Activated CD8-positive, alpha-beta T cell treated with anti-CD3 and anti-CD28 coated beads for 36 hours (primary cell): ENCODE data around the gene PTK7. TPM values are rescaled to one million over a fixed set of nuclear protein-coding genes. Genes with fewer than 3 reads are reported as not detected.

Experiments used
- ATAC-seq: fragments of 200-7000 bp; cut with Tn5 transposase; one replicate; pipeline ENCODE4 v1.10.0; 2021; ENCODE audit warnings: mild to moderate bottlenecking, moderate library complexity
- CTCF ChIA-PET: fragments of 350-600 bp; sonication (Branson Sonifier 250); formaldehyde crosslinking; loops from one replicate; lab custom pipeline; 2021; ENCODE audit warnings: antibody characterized with exemption; lab: Charles Lee
- POLR2A ChIA-PET: fragments of 350-600 bp; sonication (Branson Sonifier 250); formaldehyde crosslinking; loops from one replicate; lab custom pipeline; 2021; ENCODE audit warnings: antibody characterized with exemption; lab: Charles Lee
- DNase-seq: peaks from one replicate; pipeline ENCODE4 v3.0.0-alpha.2; 2020
- H3K27ac Mint-ChIP-seq: one replicate; pipeline ENCODE4 v1.8.0; 2021; ENCODE audit warnings: mild to moderate bottlenecking, mixed read lengths
- H3K27me3 Mint-ChIP-seq: one replicate; pipeline ENCODE4 v1.8.0; 2021; ENCODE audit warnings: mixed read lengths
- H3K36me3 Mint-ChIP-seq: one replicate; pipeline ENCODE4 v1.8.0; 2021; ENCODE audit warnings: low read depth, mixed read lengths
- H3K4me1 Mint-ChIP-seq: one replicate; pipeline ENCODE4 v1.8.0; 2021; ENCODE audit warnings: low read depth, mixed read lengths
- H3K4me3 Mint-ChIP-seq: one replicate; pipeline ENCODE4 v1.8.0; 2021; ENCODE audit warnings: mild to moderate bottlenecking, moderate library complexity, mixed read lengths
- H3K9me3 Mint-ChIP-seq: one replicate; pipeline ENCODE4 v1.8.0; 2021; ENCODE audit warnings: mixed read lengths
- CTCF ChIP-seq: fragments of 200-600 bp; IDR thresholded peaks from one replicate; pipeline ENCODE4 v1.8.0; 2022; ENCODE audit warnings: antibody characterized with exemption, mild to moderate bottlenecking
- intact Hi-C: fragments of 100-400 bp; cut with micrococcal nuclease; formaldehyde crosslinking; loops from one replicate; pipeline ENCODE4 v1.10.0; 2022
- total RNA-seq, 2 experiments: library from RNA; stranded (reverse); gene quantifications; one replicate each; pipeline ENCODE4 v1.2.3, GENCODE V29; 2021

The PTK7 gene
- total RNA-seq = 1 to 10 TPM; 3.8 to 4.1 TPM

- ChIA-PET POLR2A (interaction anchor here (0.6 to 1.6 kb wide), 5 partner anchors 17 to 381 kb away, joined by 3 to 8 read pairs (median 3); partner anchors contain the start of genes CUL7, KLC4 and MRPL2), CTCF (interaction anchor here (0.8 to 2.1 kb wide), 5 partner anchors 67 to 177 kb away, joined by 4 to 17 read pairs (median 6); partner anchors contain the start of gene DNPH1)
- peak; percentile 39 for DNase-seq
Measured at GRCh38 chr6:43075670-43076463, at the start of gene PTK7. Gene PTK7 (plus strand): TSS chr6:43076314. CDS start chr6:43076489, 175 bp downstream.

GRCh38 chr6:43026365-43026764, 49.7 kb upstream of the PTK7 start:
- no peak for TF ChIP-seq CTCF
- ATAC-seq (no peak), DNase-seq (no peak)
- intact Hi-C loops = no loop called here
- CTCF ChIA-PET = interaction anchor here (1.8 kb wide), 1 partner anchor 117 kb away, joined by 5 read pairs; no protein-coding TSS in a partner anchor
- Mint-ChIP-seq H3K27me3 (no peaks in the 10 kb centered on the region), H3K4me3 (no peak overlapping the region), H3K36me3 (peaks cover 46% of the 10 kb centered on the region), H3K4me1 (peaks cover 14% of the 10 kb centered on the region), H3K27ac (no peak overlapping the region), H3K9me3 (no peaks in the 10 kb centered on the region)
- POLR2A ChIA-PET = no interaction called here

More at GRCh38 chr6:43075670-43076463, at the start of gene PTK7:
- Mint-ChIP-seq H3K4me3 (peak within 1 kb of the TSS; percentile 61), H3K27me3 (peaks cover 10% of the 10 kb centered on the region), H3K27ac (no peak within 1 kb of the TSS), H3K36me3 (peaks cover 6% of the 10 kb centered on the region), H3K9me3 (no peaks in the 10 kb centered on the region), H3K4me1 (peaks cover 2% of the 10 kb centered on the region)
- intact Hi-C loops = no loop called here
- TF ChIP-seq CTCF = no peak
- peak; percentile 80 for ATAC-seq

GRCh38 chr6:43029120-43029519, 47.0 kb upstream of the PTK7 start:
- peaks cover 13% of the 10 kb centered on the region for H3K4me1 Mint-ChIP-seq
- ATAC-seq (no peak), DNase-seq (no peak)
- peaks cover 56% of the 10 kb centered on the region for H3K36me3 Mint-ChIP-seq
- H3K9me3 Mint-ChIP-seq = no peaks in the 10 kb centered on the region
- TF ChIP-seq CTCF = no peak
- intact Hi-C loops = no loop called here
- ChIA-PET CTCF (interaction anchor here (0.8 to 1.4 kb wide), 3 partner anchors 14 to 128 kb away, joined by 3 to 4 read pairs (median 3); no protein-coding TSS in a partner anchor), POLR2A (interaction anchor here (0.6 to 1.3 kb wide), 2 partner anchors 14 to 111 kb away, joined by 3 to 5 read pairs; partner anchors contain the start of gene KLHDC3)
- H3K27ac Mint-ChIP-seq = no peak overlapping the region
- no peak overlapping the region for H3K4me3 Mint-ChIP-seq
- no peaks in the 10 kb centered on the region for H3K27me3 Mint-ChIP-seq

- Mint-ChIP-seq H3K27ac (no peak overlapping the region), H3K36me3 (peaks cover 37% of the 10 kb centered on the region), H3K4me1 (peaks cover 4% of the 10 kb centered on the region), H3K9me3 (no peaks in the 10 kb centered on the region), H3K27me3 (no peaks in the 10 kb centered on the region), H3K4me3 (no peak overlapping the region)
- ChIA-PET POLR2A (interaction anchor here (0.6 to 2.2 kb wide), 4 partner anchors 11 to 772 kb away, joined by 3 to 8 read pairs (median 3); partner anchors contain the start of gene RRP36), CTCF (no interaction called here)
- intact Hi-C loops = no loop called here
- no peak for TF ChIP-seq CTCF
- ATAC-seq = no peak
- no peak for DNase-seq
Measured at GRCh38 chr6:43032326-43032725, 43.8 kb upstream of the PTK7 start.
